H54 (cell line): Measurements from ENCODE around the gene CPT1B.

Experiments used
- DNase-seq: peaks from one replicate; pipeline ENCODE4 v3.0.0; 2011; ENCODE audit warnings: low spot score, mixed read lengths; ENCODE audit not compliant: insufficient read length
- FAIRE-seq: peaks from 3 replicates; lab custom pipeline; 2011; peaks lifted over from hg19 to GRCh38; lab: Jason Lieb, UNC
- POLR2A ChIP-seq: IDR thresholded peaks from 2 replicates; pipeline ENCODE4 v1.6.1; 2011; ENCODE audit warnings: low read depth, mild to moderate bottlenecking, low read length

CPT1B gene

DNA sequence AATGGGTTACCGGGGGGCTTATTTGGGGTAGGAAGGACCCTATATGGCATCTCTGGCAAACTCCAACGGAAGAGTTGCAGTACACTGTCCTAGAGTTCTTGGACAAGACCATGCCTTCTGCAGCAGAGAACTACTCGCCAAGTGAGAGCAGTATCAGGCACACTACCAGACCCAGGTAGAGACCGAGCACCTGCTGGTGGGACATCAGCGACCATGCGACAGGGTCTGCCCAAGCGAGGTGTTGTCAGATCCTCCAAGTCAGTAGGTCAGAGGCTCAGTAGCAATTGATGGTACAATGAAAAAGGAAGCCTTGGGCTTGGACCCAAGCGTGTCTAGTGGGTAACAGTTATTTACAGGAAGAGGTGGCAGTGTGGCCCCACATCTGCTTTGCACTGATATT is 7.6 kb upstream of the CPT1B start:
- DNase-seq (no peak), FAIRE-seq (no peak)
- TF ChIP-seq POLR2A: no peak

DNA sequence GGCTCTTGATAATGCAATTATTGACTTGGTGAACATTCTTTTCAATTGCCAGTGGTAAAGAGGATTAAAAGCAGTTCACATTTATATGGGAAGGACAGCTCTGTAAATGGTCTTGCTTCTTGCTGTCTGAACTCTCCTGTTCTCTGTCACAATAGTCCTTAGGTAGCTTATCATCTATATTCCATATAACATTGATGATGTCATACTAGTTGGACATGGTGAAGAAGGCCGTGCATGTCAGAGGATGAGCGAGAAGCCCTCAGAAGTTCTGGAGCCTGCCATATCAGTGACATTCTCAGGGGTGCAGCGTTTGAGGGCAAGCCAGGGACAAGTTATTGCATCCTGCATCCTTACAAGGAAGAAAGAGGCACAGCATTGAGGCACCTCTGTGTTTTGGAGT is 7.0 kb upstream of the CPT1B start:
- no peak for TF ChIP-seq POLR2A
- FAIRE-seq: no peak
- no peak for DNase-seq

DNA sequence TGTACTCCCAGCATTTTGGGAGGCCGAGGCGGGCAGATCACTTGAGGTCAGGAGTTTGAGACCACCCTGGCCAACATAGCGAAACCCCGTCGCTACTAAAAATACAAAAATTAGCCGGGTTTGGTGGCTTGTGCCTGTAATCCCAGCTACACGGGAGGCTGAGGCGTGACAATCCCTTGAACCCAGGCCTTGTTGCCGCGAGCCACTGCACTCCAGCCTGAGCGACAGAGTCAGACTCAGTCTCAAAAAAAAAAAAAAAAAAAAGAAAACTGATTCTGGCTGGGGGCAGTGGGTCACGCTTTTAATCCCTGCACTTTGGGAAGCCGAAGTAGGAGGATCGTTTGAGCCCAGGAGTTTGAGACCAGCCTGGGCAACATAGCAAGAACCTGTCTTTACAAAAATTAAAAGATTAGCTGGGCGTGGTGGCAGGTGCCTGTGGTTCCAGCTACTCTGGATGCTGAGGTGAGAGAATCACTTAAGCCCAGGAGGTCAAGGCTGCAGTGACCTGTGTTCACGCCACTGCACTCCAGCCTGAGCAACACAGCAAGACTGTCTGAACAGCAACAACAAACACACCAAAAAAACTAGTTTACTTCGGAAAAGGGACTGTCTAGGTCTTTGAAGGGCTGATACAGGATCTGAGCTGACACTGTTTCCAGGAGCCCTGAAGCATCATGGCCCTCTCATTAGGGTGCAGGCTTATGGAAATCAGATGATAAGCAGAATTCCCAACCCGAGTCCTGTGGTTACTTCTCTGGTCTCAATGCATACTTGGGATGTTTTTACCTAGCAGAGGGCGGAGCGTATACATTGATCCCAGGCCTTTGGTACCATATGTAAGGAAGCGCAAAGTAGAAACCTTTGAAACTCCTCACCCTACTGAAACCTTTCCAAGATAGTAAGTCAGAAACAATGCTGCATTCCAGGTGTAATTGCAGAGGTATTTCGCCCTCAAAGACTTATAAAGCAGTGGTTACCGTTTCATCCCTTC is 6.2 kb upstream of the CPT1B start:
- no peak for DNase-seq
- no peak for TF ChIP-seq POLR2A
- FAIRE-seq: no peak

DNA sequence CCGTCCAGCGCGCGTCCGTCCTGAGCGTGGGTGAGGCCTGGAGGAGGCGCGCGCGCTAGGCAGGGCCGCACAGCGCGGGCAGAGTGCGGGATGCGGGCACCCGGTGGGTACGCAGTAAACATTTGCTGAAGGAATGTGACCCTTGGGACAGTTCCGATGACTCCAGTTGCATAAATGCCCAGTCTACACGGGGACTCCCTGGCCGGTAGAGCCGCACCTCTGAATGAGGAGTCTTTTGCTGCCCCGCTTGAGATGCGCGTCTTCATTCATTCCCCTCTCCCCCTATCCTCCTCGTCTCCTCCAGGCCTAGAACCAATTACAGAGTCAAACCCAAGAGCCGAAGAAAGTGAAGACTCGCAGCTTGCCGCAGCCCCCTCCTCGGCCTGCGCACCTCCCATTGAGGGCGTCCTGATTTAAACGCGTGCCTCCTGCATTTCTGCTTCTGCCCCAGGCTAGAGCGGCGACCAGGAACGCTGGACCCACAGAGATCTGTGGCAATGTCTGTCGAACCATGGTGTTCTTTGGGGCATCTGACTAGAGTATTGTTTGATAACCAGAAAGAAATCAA is 5.2 kb upstream of the CPT1B start:
- FAIRE-seq: no peak
- TF ChIP-seq POLR2A: no peak
- DNase-seq: no peak

DNA sequence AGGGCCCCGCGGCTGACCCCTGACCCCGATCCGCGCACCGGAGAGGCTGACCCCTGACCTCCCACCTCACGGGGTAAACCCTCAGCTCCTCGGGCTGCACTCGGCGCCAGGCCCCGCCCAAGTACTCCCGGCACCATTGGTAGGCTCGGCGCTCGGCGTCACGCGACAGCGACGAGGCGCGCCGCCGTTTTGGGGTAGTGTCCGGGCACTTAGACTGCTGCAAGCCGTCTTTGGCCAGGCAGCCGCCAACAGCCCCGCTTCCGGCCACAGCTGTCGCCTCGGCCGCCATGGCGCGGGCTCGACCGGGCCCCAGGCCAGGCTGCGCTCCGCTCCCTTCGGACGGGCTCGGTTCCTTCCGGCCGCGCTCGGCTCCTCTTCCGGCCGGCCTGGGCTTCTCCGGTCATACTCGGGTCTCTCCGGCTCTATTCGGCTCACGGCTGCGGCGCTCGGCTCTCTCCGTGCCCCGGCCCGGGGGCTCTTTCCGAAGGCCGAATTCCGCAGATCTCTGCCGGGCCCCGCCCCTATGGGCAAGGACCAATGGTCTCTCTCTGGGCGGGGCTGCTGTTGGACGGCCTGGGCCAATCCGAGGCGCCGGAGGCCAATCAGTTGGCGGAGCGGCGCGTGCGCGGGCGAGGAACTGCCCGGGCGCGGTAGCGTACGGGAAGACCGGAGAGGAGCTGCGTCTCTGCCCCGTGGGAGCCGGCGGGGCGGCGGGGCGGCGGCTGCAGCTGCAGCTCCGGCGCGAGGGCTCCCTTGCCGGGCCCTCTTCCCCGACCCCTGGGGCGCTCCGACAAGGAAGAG is 4.5 kb upstream of the CPT1B start, which contains the start of gene CHKB:
Gene CHKB, minus strand, starts transcription at position 357 of the 801 bp plus-strand sequence. Its CDS starts 68 bp downstream, at position 289.
- FAIRE-seq (peak; percentile 58), DNase-seq (peak; percentile 98)
- TF ChIP-seq POLR2A: peak; percentile 59

DNA sequence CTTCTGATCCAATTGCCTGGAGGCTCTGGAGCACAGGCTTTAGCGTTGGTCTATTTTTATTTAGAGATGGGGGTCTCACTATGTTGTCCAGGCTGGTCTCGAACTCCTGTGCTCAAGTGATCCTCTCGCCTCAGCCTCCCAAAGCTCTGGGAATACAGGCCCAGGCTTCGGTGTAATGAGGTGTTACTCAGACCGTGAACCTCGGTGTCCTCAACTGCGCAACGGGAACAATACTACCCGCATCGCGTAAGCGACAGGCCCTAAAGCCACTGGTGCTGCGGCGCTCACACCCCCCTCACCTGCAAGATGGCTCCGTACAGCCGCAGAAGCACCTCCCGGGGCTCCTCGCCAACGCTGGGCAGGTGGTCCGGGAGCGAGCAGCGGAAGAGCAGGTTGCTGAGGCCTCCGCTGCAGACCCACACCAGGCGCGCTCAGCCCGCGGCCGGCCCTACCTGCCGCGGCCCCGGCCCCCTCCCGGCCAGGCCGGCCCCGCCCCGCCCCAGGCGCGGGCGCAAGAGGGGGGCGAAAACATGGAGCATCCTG is 3.8 kb upstream of the CPT1B start:
- no peak for TF ChIP-seq POLR2A
- FAIRE-seq (no peak), DNase-seq (no peak)

DNA sequence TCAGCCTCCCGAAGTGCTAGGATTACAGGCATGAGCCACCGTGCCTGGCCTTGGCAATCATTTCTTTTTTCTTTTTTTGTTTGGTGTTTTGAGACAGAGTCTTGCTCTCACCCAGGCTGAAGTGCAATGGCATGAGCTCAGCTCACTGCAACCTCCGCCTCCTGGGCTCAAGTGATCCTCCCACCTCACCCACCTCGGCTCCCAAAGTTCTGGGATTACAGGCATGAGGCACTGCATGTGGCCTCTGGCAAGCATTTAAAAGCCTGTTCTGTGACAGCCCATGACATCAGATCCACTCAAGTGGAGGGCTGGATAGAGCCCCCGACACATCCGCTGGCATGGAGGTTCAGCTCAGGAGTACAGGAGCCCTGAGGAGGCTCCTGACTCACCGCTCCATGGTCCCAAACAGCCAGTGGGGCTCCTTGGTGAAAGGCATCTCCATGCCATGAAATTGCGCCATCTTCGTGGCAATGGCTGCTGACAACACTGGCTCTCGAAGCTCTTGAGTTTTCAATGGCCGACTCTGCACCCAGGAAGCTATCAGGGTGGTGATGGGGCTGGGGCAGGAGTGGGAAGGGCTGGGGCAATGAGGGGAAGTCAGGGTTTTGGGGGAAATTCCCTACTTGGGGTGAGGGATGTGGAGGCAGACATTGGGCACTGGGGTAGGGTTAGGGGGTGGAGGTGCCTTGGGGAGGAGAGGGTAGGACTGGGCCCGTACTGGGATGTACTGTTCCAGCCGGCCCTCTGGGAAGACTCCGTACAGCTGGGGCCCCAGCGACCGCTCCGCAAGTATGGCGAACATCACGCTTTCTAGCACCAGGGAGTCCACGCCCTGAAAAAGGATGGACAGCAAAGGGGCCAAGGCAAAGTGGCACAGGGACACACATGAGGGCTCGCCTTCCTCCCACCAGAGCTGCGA is 3.1 kb upstream of the CPT1B start:
- no peak for TF ChIP-seq POLR2A
- DNase-seq (no peak), FAIRE-seq (no peak)

DNA sequence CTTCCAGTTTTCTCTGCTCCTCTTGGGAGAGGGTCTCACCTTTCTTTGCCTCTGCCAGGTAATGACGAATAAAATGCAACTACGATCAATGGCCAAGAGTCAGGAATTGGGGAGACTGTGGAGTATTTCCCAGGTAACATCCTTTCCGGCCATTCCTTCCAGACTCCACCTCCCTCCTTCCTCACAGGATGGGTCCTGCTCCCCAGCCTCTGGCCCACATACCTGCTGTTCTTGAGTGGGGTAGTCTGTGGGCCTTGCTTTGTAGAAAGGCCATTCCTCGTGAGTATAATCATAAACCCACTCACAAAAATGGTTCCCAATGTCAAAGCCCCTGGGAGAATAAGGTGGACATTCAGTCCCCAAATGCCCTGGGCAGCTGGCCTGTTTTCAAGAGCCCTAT is 1.5 kb upstream of the CPT1B start:
- FAIRE-seq (no peak), DNase-seq (no peak)
- no peak for TF ChIP-seq POLR2A

DNA sequence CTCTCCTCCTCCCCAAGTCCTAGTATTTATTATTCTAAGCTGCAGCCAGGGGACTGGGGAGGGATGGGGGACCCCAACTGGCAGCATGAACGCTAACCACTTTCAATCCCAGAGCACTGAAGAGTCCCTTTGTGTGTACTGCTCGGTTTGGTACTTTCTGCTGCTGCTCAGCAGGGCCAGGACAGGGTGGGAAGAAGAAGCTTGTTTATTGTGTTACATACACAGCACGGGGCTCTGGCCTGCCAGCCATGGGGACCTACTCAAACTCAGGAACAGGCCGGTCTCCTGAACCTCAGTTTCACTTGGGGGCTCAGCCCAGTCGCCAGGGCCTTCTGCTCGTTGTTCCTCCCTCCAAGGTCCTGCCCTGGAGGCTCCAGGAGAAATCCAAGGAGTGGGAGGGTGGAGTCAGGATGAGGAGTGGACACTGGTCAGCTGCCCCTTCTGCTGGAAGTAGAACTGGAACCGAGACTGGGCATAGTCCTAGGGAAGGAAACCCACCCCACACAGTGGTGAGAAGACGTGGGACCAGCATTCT is 616 bp upstream of the CPT1B start:
- DNase-seq: no peak
- no peak for TF ChIP-seq POLR2A
- no peak for FAIRE-seq

DNA sequence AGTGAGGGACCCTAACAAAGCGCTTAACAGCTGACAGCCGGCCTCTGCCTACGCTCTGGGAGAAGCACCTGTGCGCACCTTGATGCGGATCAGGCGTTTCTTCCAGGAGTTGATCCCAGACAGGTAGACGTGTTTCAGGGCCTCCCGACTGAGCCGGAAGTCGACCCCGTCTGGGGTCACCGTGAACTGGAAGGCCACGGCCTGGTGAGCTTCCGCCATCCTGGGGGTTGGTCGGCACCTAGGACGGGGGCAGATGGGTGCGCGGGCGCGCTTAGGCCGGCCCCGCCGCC is 585 bp downstream of the CPT1B start:
- TF ChIP-seq POLR2A: no peak
- FAIRE-seq (no peak), DNase-seq (no peak)

DNA sequence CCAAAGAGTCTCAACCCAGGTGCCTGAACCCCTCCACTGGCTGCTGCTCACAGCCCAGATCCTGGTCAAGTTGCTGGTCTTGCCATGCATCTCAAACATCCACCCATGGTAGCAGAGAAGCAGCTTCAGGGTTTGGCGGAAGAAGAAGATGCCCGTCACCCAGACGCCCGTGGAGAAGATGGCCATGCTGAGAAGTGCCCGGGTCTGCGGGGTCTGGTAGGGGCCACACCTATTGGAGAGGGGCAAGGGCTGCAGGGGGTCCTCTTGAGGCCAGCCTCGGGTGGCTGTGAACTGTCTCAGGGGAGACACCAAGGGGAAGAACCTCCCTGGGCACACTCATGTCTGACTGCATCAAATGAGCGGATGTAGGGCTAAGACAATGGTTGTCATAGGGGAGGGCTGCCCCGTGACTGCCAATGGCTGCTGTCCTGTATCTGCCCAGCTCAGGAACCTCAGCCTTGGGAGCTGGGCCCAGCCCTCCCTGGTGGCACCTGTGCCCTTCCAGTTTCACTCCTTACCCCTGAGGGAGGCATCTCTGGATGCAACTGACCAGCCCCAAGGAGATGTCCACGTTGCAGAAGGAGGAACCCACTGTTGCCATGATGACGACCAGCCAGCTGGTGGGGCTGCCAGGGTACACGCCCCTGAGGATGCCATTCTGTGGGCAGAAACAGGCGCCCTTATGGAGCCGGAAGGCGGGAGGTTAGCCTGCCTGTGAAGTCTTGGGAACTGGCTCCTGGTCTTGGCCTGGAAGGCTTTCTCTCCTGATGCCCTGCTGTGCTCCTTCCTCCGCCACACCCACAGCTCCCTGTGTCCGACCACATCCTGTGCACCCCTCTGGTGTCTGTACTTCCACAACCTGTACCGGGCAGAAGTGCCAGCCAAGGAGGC is 1.2 kb downstream of the CPT1B start:
- no peak for FAIRE-seq
- TF ChIP-seq POLR2A: no peak
- peak; percentile 50 for DNase-seq

DNA sequence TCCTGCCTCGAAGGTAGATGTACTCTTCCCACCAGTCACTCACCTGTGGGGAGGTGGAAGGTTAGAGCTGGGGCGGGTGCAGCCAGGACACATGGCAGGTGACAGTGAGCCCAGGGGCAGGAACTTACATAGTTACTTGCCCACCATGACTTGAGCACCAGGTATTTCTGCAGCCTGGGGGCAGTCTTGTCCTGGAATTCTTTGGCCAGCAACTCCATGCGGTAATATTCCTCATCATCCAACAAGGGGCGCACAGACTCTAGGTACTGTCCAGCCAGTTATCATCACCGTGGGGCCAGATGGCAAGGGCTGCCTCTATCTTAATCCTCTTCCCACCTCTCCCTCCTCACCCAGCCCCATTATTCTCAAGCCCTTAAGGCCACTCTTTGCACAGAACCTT is 2.2 kb downstream of the CPT1B start:
- DNase-seq (no peak), FAIRE-seq (no peak)
- no peak for TF ChIP-seq POLR2A
